Measurements from ENCODE around the gene APP.

The APP gene

DNA sequence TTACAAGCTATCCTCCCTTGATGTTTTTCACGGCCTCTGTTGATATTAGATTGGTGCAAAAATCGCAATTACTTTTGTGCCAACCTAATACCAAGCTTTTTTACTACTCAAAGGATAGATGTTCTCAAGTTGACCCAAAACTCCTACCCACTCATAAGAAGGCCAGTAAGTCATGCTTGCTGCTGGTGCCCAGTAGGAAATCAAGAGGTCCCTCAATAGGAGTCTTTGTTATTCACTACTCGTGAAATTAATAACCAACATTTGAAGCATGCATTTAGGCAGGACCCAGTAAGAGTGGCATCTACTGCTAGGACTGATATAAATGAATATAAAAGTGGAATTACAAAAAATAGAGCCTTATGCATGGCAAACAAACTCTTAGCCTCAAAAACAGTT is 52.6 kb downstream of the APP start:
- Histone ChIP-seq H3K79me2 (ENCODE audit: insufficient read depth, low read length) (no peaks in the 10 kb centered on the region), H2AFZ (ENCODE audit: low read depth, low read length) (no peak overlapping the region), H4K20me1 (ENCODE audit: insufficient read depth, low read length) (no peaks in the 10 kb centered on the region), H3K4me3 (ENCODE audit: low read depth in 1 of 2, low read length in 2 of 2) (no peak overlapping the region), H3K4me2 (ENCODE audit: insufficient read depth, low read length) (no peak overlapping the region), H3K27ac (ENCODE audit: low read length) (no peak overlapping the region), H3K9me3 (ENCODE audit: insufficient read depth, low read length, severe bottlenecking) (no peaks in the 10 kb centered on the region), H3K9ac (ENCODE audit: low read depth, low read length) (no peak overlapping the region), H3K4me1 (ENCODE audit: insufficient read depth, low read length) (peaks cover 21% of the 10 kb centered on the region), H3K27me3 (ENCODE audit: insufficient read depth, low read length, poor library complexity) (no peaks in the 10 kb centered on the region), H3K36me3 (ENCODE audit: insufficient read depth, low read length) (no peaks in the 10 kb centered on the region)
- DNase-seq (no peak), ATAC-seq (ENCODE audit: insufficient read depth, low read depth) (no peak)
- TF ChIP-seq, protein P1, sequence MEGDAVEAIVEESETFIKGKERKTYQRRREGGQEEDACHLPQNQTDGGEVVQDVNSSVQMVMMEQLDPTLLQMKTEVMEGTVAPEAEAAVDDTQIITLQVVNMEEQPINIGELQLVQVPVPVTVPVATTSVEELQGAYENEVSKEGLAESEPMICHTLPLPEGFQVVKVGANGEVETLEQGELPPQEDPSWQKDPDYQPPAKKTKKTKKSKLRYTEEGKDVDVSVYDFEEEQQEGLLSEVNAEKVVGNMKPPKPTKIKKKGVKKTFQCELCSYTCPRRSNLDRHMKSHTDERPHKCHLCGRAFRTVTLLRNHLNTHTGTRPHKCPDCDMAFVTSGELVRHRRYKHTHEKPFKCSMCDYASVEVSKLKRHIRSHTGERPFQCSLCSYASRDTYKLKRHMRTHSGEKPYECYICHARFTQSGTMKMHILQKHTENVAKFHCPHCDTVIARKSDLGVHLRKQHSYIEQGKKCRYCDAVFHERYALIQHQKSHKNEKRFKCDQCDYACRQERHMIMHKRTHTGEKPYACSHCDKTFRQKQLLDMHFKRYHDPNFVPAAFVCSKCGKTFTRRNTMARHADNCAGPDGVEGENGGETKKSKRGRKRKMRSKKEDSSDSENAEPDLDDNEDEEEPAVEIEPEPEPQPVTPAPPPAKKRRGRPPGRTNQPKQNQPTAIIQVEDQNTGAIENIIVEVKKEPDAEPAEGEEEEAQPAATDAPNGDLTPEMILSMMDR (IDR thresholded peaks at IDR 0.05; ENCODE audit: borderline replicate concordance, extremely low read depth, low read length, poor library complexity, severe bottlenecking), result no peak
- TF ChIP-seq EZH2 (IDR thresholded peaks at IDR 0.05; ENCODE audit: borderline replicate concordance, low read depth, low read length, severe bottlenecking), result no peak

DNA sequence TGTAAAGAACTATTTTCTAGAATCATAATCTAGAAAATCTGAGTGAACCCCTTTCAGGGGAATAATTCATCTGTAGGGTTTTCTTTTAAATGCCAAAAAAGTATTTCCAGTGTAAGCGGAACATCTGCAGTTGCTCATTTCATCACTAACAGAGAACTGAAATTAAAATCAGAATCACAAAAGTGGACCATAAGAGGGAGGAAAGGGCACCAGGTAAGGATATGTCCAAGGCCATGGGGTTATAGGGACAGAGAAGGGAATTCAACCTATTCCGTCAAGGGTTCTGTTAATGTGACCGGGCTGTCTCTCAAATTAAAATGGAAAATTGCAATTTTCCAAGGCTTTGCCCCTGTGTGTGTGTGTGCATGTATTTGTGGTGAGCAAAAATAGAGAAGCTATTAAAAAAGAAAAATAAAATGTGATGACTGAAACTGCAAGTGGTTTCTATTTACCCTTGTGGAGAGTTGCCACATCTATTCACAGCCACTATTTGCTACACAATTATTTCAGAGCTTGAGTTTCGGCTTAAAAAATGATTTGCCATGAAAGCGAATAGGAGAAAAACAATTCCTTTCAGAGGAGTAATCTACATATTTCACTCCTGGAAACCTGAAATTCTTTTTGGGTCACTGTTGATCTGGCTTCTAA is 53.1 kb downstream of the APP start:
- peaks cover 18% of the 10 kb centered on the region for H3K4me1 ChIP-seq (ENCODE audit: insufficient read depth, low read length)
- no peak overlapping the region for H3K4me3 ChIP-seq (ENCODE audit: low read depth in 1 of 2, low read length in 2 of 2)
- no peak overlapping the region for H2AFZ ChIP-seq (ENCODE audit: low read depth, low read length)
- no peaks in the 10 kb centered on the region for H3K36me3 ChIP-seq (ENCODE audit: insufficient read depth, low read length)
- H3K9ac ChIP-seq (ENCODE audit: low read depth, low read length), result no peak overlapping the region
- no peaks in the 10 kb centered on the region for H4K20me1 ChIP-seq (ENCODE audit: insufficient read depth, low read length)
- H3K79me2 ChIP-seq (ENCODE audit: insufficient read depth, low read length), result no peaks in the 10 kb centered on the region
- no peak overlapping the region for H3K4me2 ChIP-seq (ENCODE audit: insufficient read depth, low read length)
- TF ChIP-seq, protein P1 (IDR thresholded peaks at IDR 0.05; ENCODE audit: borderline replicate concordance, extremely low read depth, low read length, poor library complexity, severe bottlenecking), result no peak
- TF ChIP-seq EZH2 (IDR thresholded peaks at IDR 0.05; ENCODE audit: borderline replicate concordance, low read depth, low read length, severe bottlenecking), result no peak
- H3K27ac ChIP-seq (ENCODE audit: low read length), result no peak overlapping the region
- H3K9me3 ChIP-seq (ENCODE audit: insufficient read depth, low read length, severe bottlenecking), result no peaks in the 10 kb centered on the region
- no peaks in the 10 kb centered on the region for H3K27me3 ChIP-seq (ENCODE audit: insufficient read depth, low read length, poor library complexity)
- ATAC-seq (ENCODE audit: insufficient read depth, low read depth) (no peak), DNase-seq (no peak)

DNA sequence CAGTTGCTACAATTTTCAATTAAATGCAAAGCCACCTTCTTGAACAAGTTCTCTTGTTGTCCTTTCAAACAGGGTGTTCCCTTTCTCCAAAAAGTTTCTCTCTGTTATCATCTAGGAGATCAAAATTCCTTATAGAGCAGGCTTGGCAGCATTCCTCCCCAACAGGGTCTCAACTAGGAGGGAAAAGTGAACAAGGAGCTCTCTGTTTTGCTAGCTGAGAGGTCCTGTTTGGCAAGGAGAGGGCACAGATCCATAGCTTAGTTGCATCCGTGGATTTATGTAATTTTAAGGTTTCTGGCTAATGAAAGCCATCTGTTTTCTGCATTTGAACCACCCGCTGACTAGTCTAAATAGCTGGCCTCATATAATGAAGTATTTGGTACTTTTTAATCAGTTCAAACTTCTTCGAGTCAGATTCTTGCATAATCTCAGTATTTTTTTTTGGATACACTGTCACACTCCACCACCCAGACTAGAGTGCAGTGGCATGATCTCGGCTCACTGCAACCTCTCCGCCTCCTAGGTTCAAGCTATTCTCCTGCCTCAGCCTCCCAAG is 54.0 kb downstream of the APP start:
- no peaks in the 10 kb centered on the region for H4K20me1 ChIP-seq (ENCODE audit: insufficient read depth, low read length)
- TF ChIP-seq EZH2 (IDR thresholded peaks at IDR 0.05; ENCODE audit: borderline replicate concordance, low read depth, low read length, severe bottlenecking), result no peak
- TF ChIP-seq, protein P1 (IDR thresholded peaks at IDR 0.05; ENCODE audit: borderline replicate concordance, extremely low read depth, low read length, poor library complexity, severe bottlenecking), result no peak
- no peak overlapping the region for H2AFZ ChIP-seq (ENCODE audit: low read depth, low read length)
- H3K27ac ChIP-seq (ENCODE audit: low read length), result no peak overlapping the region
- H3K36me3 ChIP-seq (ENCODE audit: insufficient read depth, low read length), result no peaks in the 10 kb centered on the region
- H3K4me2 ChIP-seq (ENCODE audit: insufficient read depth, low read length), result no peak overlapping the region
- H3K9ac ChIP-seq (ENCODE audit: low read depth, low read length), result no peak overlapping the region
- ATAC-seq (ENCODE audit: insufficient read depth, low read depth), result no peak
- H3K79me2 ChIP-seq (ENCODE audit: insufficient read depth, low read length), result no peaks in the 10 kb centered on the region
- no peaks in the 10 kb centered on the region for H3K27me3 ChIP-seq (ENCODE audit: insufficient read depth, low read length, poor library complexity)
- H3K4me1 ChIP-seq (ENCODE audit: insufficient read depth, low read length), result peaks cover 18% of the 10 kb centered on the region
- no peaks in the 10 kb centered on the region for H3K9me3 ChIP-seq (ENCODE audit: insufficient read depth, low read length, severe bottlenecking)
- DNase-seq, result no peak
- H3K4me3 ChIP-seq (ENCODE audit: low read depth in 1 of 2, low read length in 2 of 2), result no peak overlapping the region
